HL-60 (cell line): ENCODE data around the gene ZSWIM6.

Experiments used
- DNase-seq, 2 experiments: peaks; one replicate each; pipeline ENCODE4 v3.0.0-alpha.2; 2010 to 2020; ENCODE audit warnings: low read depth in 1 of 2, low spot score in 1 of 2
- H3K27ac ChIP-seq: fragments of 250-450 bp; sonication (Bioruptor Pico); replicated peaks from 2 replicates; pipeline ENCODE4 v1.5.1; 2020; ENCODE audit warnings: mild to moderate bottlenecking, moderate library complexity
- H3K27me3 ChIP-seq: fragments of 250-450 bp; sonication (Bioruptor Pico); 2 replicates; pipeline ENCODE4 v1.5.1; 2021; ENCODE audit warnings: mild to moderate bottlenecking, moderate library complexity; ENCODE audit not compliant: insufficient read depth, poor library complexity, severe bottlenecking
- H3K4me3 ChIP-seq: replicated peaks from 2 replicates; pipeline ENCODE4 v1.5.1; 2011; ENCODE audit warnings: mild to moderate bottlenecking, control low read depth, low read length; ENCODE audit not compliant: insufficient read depth
- CTCF ChIP-seq: IDR thresholded peaks from one replicate; pipeline ENCODE4 v1.5.1; 2011; ENCODE audit warnings: low read length, control low read depth, inconsistent platforms; ENCODE audit not compliant: insufficient read depth
- GABPA ChIP-seq: IDR thresholded peaks from 2 replicates; pipeline ENCODE4 v1.6.1; 2012; ENCODE audit warnings: low read depth
- POLR2AphosphoS5 ChIP-seq: IDR thresholded peaks from 2 replicates; pipeline ENCODE4 v1.6.1; 2012; ENCODE audit warnings: low read depth
- REST ChIP-seq: IDR thresholded peaks from 2 replicates; pipeline ENCODE4 v1.6.1; 2012; ENCODE audit warnings: low read depth; ENCODE audit not compliant: insufficient replicate concordance
- SPI1 ChIP-seq: IDR thresholded peaks from 2 replicates; pipeline ENCODE4 v1.6.1; 2012; ENCODE audit warnings: low read depth, mild to moderate bottlenecking, borderline replicate concordance

The ZSWIM6 gene

GRCh38 chr5:61551637-61552313, 219.7 kb downstream of the ZSWIM6 start:
- no peak overlapping the region for H3K4me3 ChIP-seq
- no peak for DNase-seq
- no peak overlapping the region for H3K27ac ChIP-seq
- no peaks in the 10 kb centered on the region for H3K27me3 ChIP-seq
- TF ChIP-seq SPI1 (no peak), REST (no peak), GABPA (no peak), CTCF (no peak), POLR2AphosphoS5 (no peak)

GRCh38 chr5:61559146-61559545, 227.1 kb downstream of the ZSWIM6 start:
- TF ChIP-seq SPI1 (no peak), REST (no peak), CTCF (no peak), GABPA (no peak), POLR2AphosphoS5 (no peak)
- Histone ChIP-seq H3K4me3 (no peak overlapping the region), H3K27ac (no peak overlapping the region), H3K27me3 (no peaks in the 10 kb centered on the region)
- DNase-seq: no peak

- TF ChIP-seq POLR2AphosphoS5: no peak
- no peak for TF ChIP-seq GABPA
- no peak for TF ChIP-seq CTCF
- no peak for TF ChIP-seq SPI1
- TF ChIP-seq REST: no peak
- Histone ChIP-seq H3K27ac (no peak overlapping the region), H3K27me3 (no peaks in the 10 kb centered on the region), H3K4me3 (no peak overlapping the region)
- DNase-seq: no peak
These were observed 227.7 kb downstream of the ZSWIM6 start for GRCh38 chr5:61559722-61560121.
